Fibroblast of skin of left quadriceps (primary cell): Measurements from ENCODE around the gene ZNF260.

Source experiments
- DNase-seq, 2 experiments: peaks; one replicate each; pipeline ENCODE4 v3.0.0-alpha.2; 2013; ENCODE audit warnings: low read depth in 2 of 2

ZNF260 gene

GRCh38 chr19:36489920-36490415 is 38.1 kb downstream of the ZNF260 start:
- DNase-seq: peak; percentile 89 to 90

- peak; percentile 92 to 94 for DNase-seq
Measured at GRCh38 chr19:36489118-36489919, 38.8 kb downstream of the ZNF260 start, which contains the start of gene ZNF566. Gene ZNF566, minus strand, starts transcription at chr19:36489561. Its CDS starts 13,004 bp downstream, at chr19:36476557.

GRCh38 chr19:36488846-36489117 is 39.3 kb downstream of the ZNF260 start:
- no peak for DNase-seq

GRCh38 chr19:36488118-36488845 is 39.8 kb downstream of the ZNF260 start:
- no peak for DNase-seq

GRCh38 chr19:36483653-36484052 is 44.4 kb downstream of the ZNF260 start:
- no peak for DNase-seq

- no peak for DNase-seq
Measured at GRCh38 chr19:36482876-36483275, 45.2 kb downstream of the ZNF260 start.
